Chondrocyte (in vitro differentiated cells): ENCODE data around the gene BACE1-AS. TPM values are rescaled to one million over a fixed set of nuclear protein-coding genes. Genes with fewer than 3 reads are reported as not detected.

ENCODE experiments used
- DNase-seq: peaks from one replicate; pipeline ENCODE4 v3.0.0; 2021; ENCODE audit warnings: mixed read lengths, low spot score
- H3K27ac Mint-ChIP-seq: one replicate; pipeline ENCODE4 v1.8.0; 2021; ENCODE audit warnings: mild to moderate bottlenecking, moderate library complexity, mixed read lengths; ENCODE audit not compliant: unreplicated experiment
- H3K27me3 Mint-ChIP-seq: 2 replicates; pipeline ENCODE4 v1.8.0; 2021; ENCODE audit warnings: low read depth, mixed read lengths
- H3K36me3 Mint-ChIP-seq: 2 replicates; pipeline ENCODE4 v1.8.0; 2021; ENCODE audit warnings: low read depth, mixed read lengths
- H3K4me1 Mint-ChIP-seq: 2 replicates; pipeline ENCODE4 v1.8.0; 2021; ENCODE audit warnings: low read depth, mild to moderate bottlenecking, mixed read lengths
- H3K4me3 Mint-ChIP-seq: one replicate; pipeline ENCODE4 v1.8.0; 2021; ENCODE audit warnings: mild to moderate bottlenecking, moderate library complexity, mixed read lengths; ENCODE audit not compliant: unreplicated experiment
- H3K9me3 Mint-ChIP-seq: 2 replicates; pipeline ENCODE4 v1.8.0; 2021; ENCODE audit warnings: low read depth, mixed read lengths
- total RNA-seq: library from RNA; stranded (reverse); gene quantifications from 3 replicates; pipeline ENCODE4 v1.2.1, GENCODE V29; 2021
- TF ChIP-seq, protein P1 (sequence below): fragments of 200-600 bp; sonication (generic); IDR thresholded peaks from 2 replicates; pipeline ENCODE4 v1.5.0; 2021; ENCODE audit warnings: antibody characterized with exemption, mild to moderate bottlenecking, moderate library complexity

The BACE1-AS gene
- total RNA-seq, 1 donor from 2014 or later, result 6.4 TPM

DNA sequence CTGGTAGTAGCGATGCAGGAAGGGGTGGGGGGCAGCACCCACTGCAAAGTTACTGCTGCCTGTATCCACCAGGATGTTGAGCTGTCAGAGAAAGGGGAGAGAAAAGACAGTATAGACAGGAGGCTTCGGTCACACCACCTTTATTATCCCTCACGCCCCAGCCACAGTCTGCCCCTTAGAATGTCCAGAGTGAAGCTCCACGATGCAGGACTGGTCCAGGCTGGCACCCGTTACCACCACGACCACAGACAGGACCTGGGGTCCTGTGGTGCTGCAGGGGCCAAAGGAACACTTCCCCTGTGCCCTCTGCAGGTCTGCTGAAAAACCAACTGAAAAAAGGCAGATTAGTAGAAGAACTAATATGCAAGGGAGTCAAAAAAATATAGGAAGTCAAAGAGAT lies 5.7 kb downstream of the BACE1-AS start:
- TF ChIP-seq, protein P1, sequence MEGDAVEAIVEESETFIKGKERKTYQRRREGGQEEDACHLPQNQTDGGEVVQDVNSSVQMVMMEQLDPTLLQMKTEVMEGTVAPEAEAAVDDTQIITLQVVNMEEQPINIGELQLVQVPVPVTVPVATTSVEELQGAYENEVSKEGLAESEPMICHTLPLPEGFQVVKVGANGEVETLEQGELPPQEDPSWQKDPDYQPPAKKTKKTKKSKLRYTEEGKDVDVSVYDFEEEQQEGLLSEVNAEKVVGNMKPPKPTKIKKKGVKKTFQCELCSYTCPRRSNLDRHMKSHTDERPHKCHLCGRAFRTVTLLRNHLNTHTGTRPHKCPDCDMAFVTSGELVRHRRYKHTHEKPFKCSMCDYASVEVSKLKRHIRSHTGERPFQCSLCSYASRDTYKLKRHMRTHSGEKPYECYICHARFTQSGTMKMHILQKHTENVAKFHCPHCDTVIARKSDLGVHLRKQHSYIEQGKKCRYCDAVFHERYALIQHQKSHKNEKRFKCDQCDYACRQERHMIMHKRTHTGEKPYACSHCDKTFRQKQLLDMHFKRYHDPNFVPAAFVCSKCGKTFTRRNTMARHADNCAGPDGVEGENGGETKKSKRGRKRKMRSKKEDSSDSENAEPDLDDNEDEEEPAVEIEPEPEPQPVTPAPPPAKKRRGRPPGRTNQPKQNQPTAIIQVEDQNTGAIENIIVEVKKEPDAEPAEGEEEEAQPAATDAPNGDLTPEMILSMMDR, result no peak
- H3K27ac Mint-ChIP-seq, result no peak overlapping the region

DNA sequence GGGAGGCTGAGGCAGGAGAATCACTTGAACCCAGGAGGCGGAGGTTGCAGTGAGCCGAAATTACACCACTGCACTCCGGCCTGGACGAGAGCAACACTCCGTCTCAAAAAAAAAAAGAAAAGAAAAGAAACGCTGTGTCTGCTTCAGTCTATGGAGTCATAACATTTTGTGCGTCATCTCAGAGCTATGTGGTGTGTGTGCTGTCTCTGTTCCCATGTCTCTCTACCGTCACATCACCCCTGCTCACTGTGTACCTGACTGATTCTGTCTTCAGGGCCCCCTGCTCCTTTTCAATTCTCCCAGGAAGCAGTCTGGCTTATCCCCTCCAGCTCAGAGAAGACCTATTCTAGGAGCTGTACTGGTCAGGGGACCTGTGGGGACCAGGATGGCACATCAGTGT lies 7.0 kb downstream of the BACE1-AS start:
- H3K9me3 Mint-ChIP-seq, result no peaks in the 10 kb centered on the region
- TF ChIP-seq, protein P1, result no peak
- peaks cover 19% of the 10 kb centered on the region for H3K4me1 Mint-ChIP-seq
- no peak overlapping the region for H3K4me3 Mint-ChIP-seq
- no peak for DNase-seq
- peaks cover 10% of the 10 kb centered on the region for H3K36me3 Mint-ChIP-seq
- no peak overlapping the region for H3K27ac Mint-ChIP-seq
- H3K27me3 Mint-ChIP-seq, result no peaks in the 10 kb centered on the region

More for the DNA sequence above, 5.7 kb downstream of the BACE1-AS start:
- Mint-ChIP-seq H3K27me3 (no peaks in the 10 kb centered on the region), H3K4me3 (no peak overlapping the region), H3K4me1 (peaks cover 19% of the 10 kb centered on the region), H3K36me3 (peaks cover 15% of the 10 kb centered on the region), H3K9me3 (no peaks in the 10 kb centered on the region)
- no peak for DNase-seq

DNA sequence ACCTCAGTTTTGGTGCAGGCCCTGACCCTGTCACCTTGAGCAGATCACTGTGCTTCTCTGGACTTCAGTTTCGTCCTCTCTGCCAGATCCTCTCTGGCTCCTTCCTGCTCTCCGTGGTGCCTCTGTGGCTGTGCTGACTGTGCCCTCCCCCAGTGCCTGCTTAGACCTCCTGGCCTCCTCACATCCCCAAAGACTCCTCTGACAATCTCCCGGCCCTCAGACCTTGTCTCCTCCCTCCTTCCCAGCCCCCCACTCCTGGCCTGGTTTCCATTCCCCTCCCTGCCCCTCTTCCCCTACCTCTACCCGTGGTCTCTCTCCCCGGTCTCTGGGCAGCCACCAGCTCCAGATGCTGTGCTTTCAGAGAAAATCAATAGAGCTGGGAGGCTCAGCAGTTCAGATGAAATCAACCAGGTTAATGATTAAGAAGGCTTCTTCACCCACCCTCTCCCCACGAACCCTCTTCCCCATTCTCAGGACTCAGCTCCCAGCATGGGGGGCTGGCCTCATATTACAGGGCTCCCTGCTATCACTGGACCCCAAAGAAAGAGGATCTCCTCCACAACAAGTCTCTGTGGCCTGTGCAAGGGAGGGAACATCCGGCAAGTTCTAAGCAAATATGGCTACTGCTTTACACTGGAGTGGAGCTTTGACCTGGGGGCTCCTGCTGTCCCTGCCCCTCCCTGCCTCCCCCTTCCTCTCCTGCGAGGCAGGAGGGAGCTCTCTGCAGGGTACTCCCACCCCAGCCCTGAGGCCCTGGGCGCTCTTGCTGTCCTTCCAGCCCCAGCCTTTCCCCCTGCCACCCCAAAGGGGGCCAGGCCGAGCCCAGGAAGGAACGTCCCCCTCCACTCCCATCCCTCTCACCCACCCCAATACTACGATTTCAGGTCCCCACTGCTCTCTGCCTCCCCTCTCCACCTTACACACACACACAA lies 8.5 kb downstream of the BACE1-AS start:
- no peaks in the 10 kb centered on the region for H3K9me3 Mint-ChIP-seq
- peak overlapping the region; percentile 15 for H3K4me3 Mint-ChIP-seq
- H3K27ac Mint-ChIP-seq, result peak overlapping the region; percentile 30
- no peaks in the 10 kb centered on the region for H3K27me3 Mint-ChIP-seq
- H3K36me3 Mint-ChIP-seq, result peaks cover 6% of the 10 kb centered on the region
- H3K4me1 Mint-ChIP-seq, result peaks cover 19% of the 10 kb centered on the region
- DNase-seq, result no peak
- TF ChIP-seq, protein P1, result no peak

DNA sequence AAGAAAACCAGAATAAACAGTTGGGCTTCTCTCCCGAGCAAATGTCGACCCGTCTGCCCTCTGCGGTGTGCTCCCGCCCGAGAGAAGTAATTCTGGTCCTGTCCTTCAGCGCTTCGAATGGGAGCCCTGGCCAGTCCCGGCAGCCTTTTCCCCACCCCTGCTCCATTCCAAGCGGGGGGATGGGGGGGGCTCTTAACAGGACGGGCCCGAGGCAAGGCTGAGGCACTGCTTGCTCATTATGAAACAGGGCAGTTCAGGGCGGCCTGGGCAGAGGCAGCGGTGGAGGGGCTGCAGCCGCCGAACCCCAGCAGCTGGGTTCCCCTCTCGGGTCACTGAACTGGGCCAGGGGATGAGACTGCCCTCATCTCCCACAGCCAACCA lies 9.1 kb downstream of the BACE1-AS start:
- Mint-ChIP-seq H3K4me1 (peaks cover 19% of the 10 kb centered on the region), H3K36me3 (peaks cover 3% of the 10 kb centered on the region), H3K27ac (peak overlapping the region; percentile 30), H3K9me3 (no peaks in the 10 kb centered on the region), H3K4me3 (peak overlapping the region; percentile 15), H3K27me3 (no peaks in the 10 kb centered on the region)
- DNase-seq, result no peak
- TF ChIP-seq, protein P1, result no peak

DNA sequence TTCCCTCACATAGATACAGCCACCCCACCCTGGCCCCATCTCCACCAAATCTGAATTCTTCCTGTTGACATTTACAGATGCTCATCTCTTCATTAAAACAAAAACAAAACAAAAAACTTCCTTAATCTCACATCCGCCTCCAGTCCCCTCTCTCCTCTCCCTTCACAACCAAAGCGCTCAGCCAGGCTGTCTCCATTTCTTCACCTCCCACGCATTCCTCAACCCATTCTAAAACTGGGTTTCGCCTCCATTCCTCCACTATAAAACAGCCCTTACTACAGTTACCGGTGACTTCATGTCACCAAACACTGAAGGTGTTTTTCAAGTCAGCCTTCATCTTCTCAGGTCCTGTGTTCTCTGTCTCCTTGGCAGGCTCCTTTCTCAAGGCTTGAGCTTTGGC lies 9.6 kb downstream of the BACE1-AS start:
- Mint-ChIP-seq H3K4me1 (peaks cover 19% of the 10 kb centered on the region), H3K4me3 (no peak overlapping the region), H3K36me3 (peaks cover 1% of the 10 kb centered on the region), H3K9me3 (no peaks in the 10 kb centered on the region), H3K27ac (peak overlapping the region; percentile 32), H3K27me3 (no peaks in the 10 kb centered on the region)
- TF ChIP-seq, protein P1, result no peak
- DNase-seq, result no peak
